SU-DHL-6 (cell line): ENCODE measurements around the gene MVP.

Experiments
- CTCF ChIP-seq: fragments of 200-600 bp; sonication (generic); IDR thresholded peaks from one replicate; pipeline ENCODE4 v1.5.1; 2017; ENCODE audit warnings: antibody characterized with exemption, mild to moderate bottlenecking, low read length, moderate library complexity; ENCODE audit not compliant: insufficient read depth, poor library complexity, severe bottlenecking
- EZH2phosphoT487 ChIP-seq: fragments of 200-600 bp; sonication (generic), shearing (Covaris generic); conservative IDR thresholded peaks from 2 replicates; pipeline ENCODE4 v1.6.1; 2018; ENCODE audit warnings: mild to moderate bottlenecking, antibody characterized with exemption, low read length, moderate library complexity, mixed read lengths

DNA sequence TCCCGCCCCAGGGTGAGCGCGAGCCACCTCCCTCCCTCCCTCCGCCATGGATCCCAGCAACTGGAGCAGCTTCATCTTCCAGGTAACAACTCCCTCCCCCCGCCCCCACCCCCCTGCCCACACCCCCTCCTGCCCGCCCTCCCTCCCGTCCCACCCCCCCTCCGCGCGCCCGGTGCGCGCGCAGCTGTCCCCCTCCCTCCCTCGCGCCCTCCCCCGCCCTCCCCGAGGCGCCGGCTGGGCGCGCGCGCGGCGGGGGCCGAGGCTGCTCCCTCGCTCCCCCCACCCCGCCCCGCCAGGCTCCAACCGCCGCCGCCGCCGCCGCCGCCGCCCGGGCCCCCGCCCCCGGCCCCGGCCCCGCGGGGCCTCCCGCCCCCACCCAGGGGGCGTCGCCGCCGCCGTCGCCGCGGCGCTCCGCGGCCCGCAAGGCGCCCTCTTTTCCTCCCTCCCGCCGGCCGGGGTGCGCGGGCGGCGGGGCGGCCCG is 14.1 kb upstream of the MVP start, which contains the start of gene MAZ:
- TF ChIP-seq CTCF (no peak), EZH2phosphoT487 (no peak)
